Measurements from ENCODE around the gene IL1RAP. TPM values are rescaled to one million over a fixed set of nuclear protein-coding genes. Genes with fewer than 3 reads are reported as not detected.

The IL1RAP gene
- total RNA-seq, 2 experiments from 2014 or later, result 2.1 to 5.6 TPM

DNA sequence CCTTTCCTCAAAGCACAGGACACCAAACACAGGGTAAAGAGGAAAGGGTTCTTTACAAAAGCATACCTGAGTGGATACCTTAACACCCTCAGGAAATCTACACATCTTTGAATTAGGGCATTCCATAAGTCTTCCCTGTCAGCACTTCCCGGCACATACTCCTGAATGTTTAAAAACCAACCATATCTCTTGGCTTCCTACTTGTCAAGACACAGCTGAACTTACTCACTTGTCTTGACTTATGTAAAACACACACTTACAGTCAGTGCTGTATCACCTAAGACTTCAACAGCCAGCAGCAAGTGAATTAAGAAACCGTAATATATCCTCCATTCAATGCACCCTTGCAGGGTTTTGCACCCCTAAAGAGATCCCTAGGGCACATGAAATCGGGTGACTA, 17.5 kb downstream of the IL1RAP start:
- Histone ChIP-seq H4K20me1 (ENCODE audit: insufficient read depth, low read length) (no peaks in the 10 kb centered on the region), H3K36me3 (ENCODE audit: insufficient read depth, low read length) (no peaks in the 10 kb centered on the region), H3K4me2 (ENCODE audit: low read length) (no peak overlapping the region), H3K9me3 (ENCODE audit: low read length) (no peaks in the 10 kb centered on the region), H3K4me3 (ENCODE audit: low read depth, low read length, poor library complexity, severe bottlenecking) (no peak overlapping the region), H3K79me2 (ENCODE audit: insufficient read depth, low read depth, low read length) (no peaks in the 10 kb centered on the region), H3K4me1 (ENCODE audit: insufficient read depth, low read length, poor library complexity, severe bottlenecking) (no peaks in the 10 kb centered on the region), H3K9me2 (ENCODE audit: insufficient read depth, low read length) (no peaks in the 10 kb centered on the region), H3K27ac (ENCODE audit: low read depth, low read length, poor library complexity, severe bottlenecking) (no peak overlapping the region), H2AFZ (ENCODE audit: low read length) (no peak overlapping the region)
- BruUV-seq (replicated peaks), result no TSS peak
- POLR2A ChIA-PET, result no interaction called here
- intact Hi-C loops (cut with micrococcal nuclease; ENCODE audit: unreplicated experiment), result no loop called here
- DNase-seq (ENCODE audit: low spot score), result no peak
- TF ChIP-seq, protein P1, sequence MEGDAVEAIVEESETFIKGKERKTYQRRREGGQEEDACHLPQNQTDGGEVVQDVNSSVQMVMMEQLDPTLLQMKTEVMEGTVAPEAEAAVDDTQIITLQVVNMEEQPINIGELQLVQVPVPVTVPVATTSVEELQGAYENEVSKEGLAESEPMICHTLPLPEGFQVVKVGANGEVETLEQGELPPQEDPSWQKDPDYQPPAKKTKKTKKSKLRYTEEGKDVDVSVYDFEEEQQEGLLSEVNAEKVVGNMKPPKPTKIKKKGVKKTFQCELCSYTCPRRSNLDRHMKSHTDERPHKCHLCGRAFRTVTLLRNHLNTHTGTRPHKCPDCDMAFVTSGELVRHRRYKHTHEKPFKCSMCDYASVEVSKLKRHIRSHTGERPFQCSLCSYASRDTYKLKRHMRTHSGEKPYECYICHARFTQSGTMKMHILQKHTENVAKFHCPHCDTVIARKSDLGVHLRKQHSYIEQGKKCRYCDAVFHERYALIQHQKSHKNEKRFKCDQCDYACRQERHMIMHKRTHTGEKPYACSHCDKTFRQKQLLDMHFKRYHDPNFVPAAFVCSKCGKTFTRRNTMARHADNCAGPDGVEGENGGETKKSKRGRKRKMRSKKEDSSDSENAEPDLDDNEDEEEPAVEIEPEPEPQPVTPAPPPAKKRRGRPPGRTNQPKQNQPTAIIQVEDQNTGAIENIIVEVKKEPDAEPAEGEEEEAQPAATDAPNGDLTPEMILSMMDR (conservative IDR thresholded peaks at IDR 0.05; ENCODE audit: low read length), result no peak
- no peak for TF ChIP-seq EZH2phosphoT487 (IDR thresholded peaks at IDR 0.05; ENCODE audit: borderline replicate concordance, low read depth, low read length)
- CTCF ChIA-PET (ENCODE audit: unreplicated experiment), result no interaction called here

DNA sequence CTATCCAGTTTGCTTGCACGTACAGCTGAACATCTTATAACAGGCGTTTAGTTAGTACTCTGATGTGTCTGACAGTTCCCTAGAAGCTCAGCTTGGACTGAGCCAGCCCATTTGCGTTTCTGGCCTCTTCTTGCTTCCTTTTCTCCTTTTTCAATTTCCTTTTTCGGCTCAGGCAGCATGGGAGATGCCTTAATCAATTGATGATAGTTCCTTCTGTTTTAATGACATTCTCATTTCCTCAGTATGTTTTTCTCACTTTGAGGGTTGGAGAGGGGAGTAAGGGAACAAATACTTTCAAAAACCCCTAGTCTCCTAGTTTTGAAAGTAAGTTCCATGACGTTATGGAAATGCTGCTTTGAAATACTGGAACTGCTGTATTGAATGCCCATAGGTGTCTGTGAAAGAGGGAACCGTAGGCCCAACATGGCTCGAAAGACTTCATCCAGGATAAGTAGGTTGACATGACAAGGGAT, 18.9 kb downstream of the IL1RAP start:
- TF ChIP-seq EZH2phosphoT487 (IDR thresholded peaks at IDR 0.05; ENCODE audit: borderline replicate concordance, low read depth, low read length), result no peak
- TF ChIP-seq, protein P1 (conservative IDR thresholded peaks at IDR 0.05; ENCODE audit: low read length), result no peak
- ChIA-PET CTCF (ENCODE audit: unreplicated experiment) (no interaction called here), POLR2A (interaction anchor here (0.7 to 1.2 kb wide), 3 partner anchors 18 to 1127 kb away, joined by 3 to 4 read pairs (median 4); no protein-coding TSS in a partner anchor)
- Histone ChIP-seq H3K4me2 (ENCODE audit: low read length) (no peak overlapping the region), H3K36me3 (ENCODE audit: insufficient read depth, low read length) (no peaks in the 10 kb centered on the region), H3K4me3 (ENCODE audit: low read depth, low read length, poor library complexity, severe bottlenecking) (no peak overlapping the region), H3K9me3 (ENCODE audit: low read length) (no peaks in the 10 kb centered on the region), H3K79me2 (ENCODE audit: insufficient read depth, low read depth, low read length) (no peaks in the 10 kb centered on the region), H4K20me1 (ENCODE audit: insufficient read depth, low read length) (no peaks in the 10 kb centered on the region), H2AFZ (ENCODE audit: low read length) (no peak overlapping the region), H3K4me1 (ENCODE audit: insufficient read depth, low read length, poor library complexity, severe bottlenecking) (no peaks in the 10 kb centered on the region), H3K27ac (ENCODE audit: low read depth, low read length, poor library complexity, severe bottlenecking) (no peak overlapping the region), H3K9me2 (ENCODE audit: insufficient read depth, low read length) (no peaks in the 10 kb centered on the region)
- DNase-seq (ENCODE audit: low spot score), result no peak
- intact Hi-C loops (cut with micrococcal nuclease; ENCODE audit: unreplicated experiment), result no loop called here
- BruUV-seq (replicated peaks), result no TSS peak

DNA sequence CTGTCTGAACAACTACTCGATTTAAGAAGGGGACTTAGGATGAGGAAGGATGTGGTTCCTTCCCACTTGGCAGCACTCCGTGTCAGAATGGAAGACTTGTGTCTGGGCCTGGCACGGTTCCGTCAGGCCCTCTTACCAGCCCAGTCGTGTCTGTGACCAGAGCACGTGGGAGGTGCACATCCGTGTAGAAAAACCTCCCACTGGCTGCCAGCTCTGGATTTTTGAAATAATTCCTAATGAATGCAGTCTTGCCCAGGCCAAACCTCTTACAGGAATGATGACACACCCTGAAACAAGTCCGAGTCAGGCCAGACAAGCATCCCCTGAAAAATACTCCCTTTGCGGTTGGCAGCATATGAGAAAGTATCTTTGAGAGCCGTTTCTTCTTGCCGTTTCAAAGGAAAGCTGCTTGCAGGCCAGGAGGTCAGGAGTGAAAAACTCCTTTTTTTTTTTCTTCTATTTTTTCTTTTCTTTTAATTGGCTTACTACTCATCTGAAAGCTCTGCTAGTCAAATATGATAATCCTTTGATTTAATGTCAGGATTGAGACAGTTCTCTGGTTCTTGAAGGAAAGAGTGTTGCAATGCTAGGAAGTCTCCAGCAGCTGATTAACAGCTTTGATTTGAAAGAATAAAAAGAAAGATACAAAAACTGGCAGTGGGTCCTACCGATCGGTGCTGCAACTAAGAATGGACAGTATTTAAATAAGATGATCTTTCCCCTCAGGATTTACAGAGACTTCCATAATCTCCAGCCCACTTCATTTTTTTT, 19.8 kb downstream of the IL1RAP start:
- Histone ChIP-seq H2AFZ (ENCODE audit: low read length) (no peak overlapping the region), H3K4me2 (ENCODE audit: low read length) (no peak overlapping the region), H3K36me3 (ENCODE audit: insufficient read depth, low read length) (no peaks in the 10 kb centered on the region), H3K79me2 (ENCODE audit: insufficient read depth, low read depth, low read length) (no peaks in the 10 kb centered on the region), H4K20me1 (ENCODE audit: insufficient read depth, low read length) (no peaks in the 10 kb centered on the region), H3K4me3 (ENCODE audit: low read depth, low read length, poor library complexity, severe bottlenecking) (no peak overlapping the region), H3K9me2 (ENCODE audit: insufficient read depth, low read length) (no peaks in the 10 kb centered on the region), H3K9me3 (ENCODE audit: low read length) (no peaks in the 10 kb centered on the region), H3K4me1 (ENCODE audit: insufficient read depth, low read length, poor library complexity, severe bottlenecking) (no peaks in the 10 kb centered on the region), H3K27ac (ENCODE audit: low read depth, low read length, poor library complexity, severe bottlenecking) (no peak overlapping the region)
- BruUV-seq (replicated peaks), result no TSS peak
- POLR2A ChIA-PET, result interaction anchor here (0.7 kb wide), 2 partner anchors 93 to 694 kb away, joined by 3 to 4 read pairs; no protein-coding TSS in a partner anchor
- CTCF ChIA-PET (ENCODE audit: unreplicated experiment), result no interaction called here
- intact Hi-C loops (cut with micrococcal nuclease; ENCODE audit: unreplicated experiment), result no loop called here
- TF ChIP-seq EZH2phosphoT487 (IDR thresholded peaks at IDR 0.05; ENCODE audit: borderline replicate concordance, low read depth, low read length), result no peak
- TF ChIP-seq, protein P1 (conservative IDR thresholded peaks at IDR 0.05; ENCODE audit: low read length), result no peak
- DNase-seq (ENCODE audit: low spot score), result no peak
